Measurements from ENCODE around the gene FARP2.
"Not testable (repeated sequence)": the region's sequence is repeated elsewhere in the genome, so short reads cannot be mapped to it uniquely, and the experiment has no call there.

FARP2 gene

GRCh38 chr2:241506793-241507429 is 150.8 kb downstream of the FARP2 start:
- DNase-seq, result no peak

GRCh38 chr2:241507430-241508239 is 151.6 kb downstream of the FARP2 start:
- no peak for DNase-seq

- DNase-seq, result peak; percentile 72
These were observed 152.4 kb downstream of the FARP2 start, which contains the start of gene STK25 for GRCh38 chr2:241508240-241509154. STK25 (minus strand) TSS chr2:241508584; CDS start chr2:241508035, 549 bp downstream.

- no peak for DNase-seq
These were observed 153.2 kb downstream of the FARP2 start for GRCh38 chr2:241509155-241509784.

- no peak for DNase-seq
These were observed 155.1 kb downstream of the FARP2 start for GRCh38 chr2:241511091-241511741.

- no peak for DNase-seq
These were observed 158.5 kb downstream of the FARP2 start for GRCh38 chr2:241514553-241514952.

GRCh38 chr2:241514986-241515737 is 159.1 kb downstream of the FARP2 start:
- DNase-seq, result no peak

- DNase-seq, result no peak
These were observed 160.5 kb downstream of the FARP2 start for GRCh38 chr2:241516520-241516965.

- DNase-seq, result no peak
These were observed 161.2 kb downstream of the FARP2 start for GRCh38 chr2:241517297-241517696.

- DNase-seq, result no peak
These were observed 163.6 kb downstream of the FARP2 start for GRCh38 chr2:241519669-241520068.

- no peak for DNase-seq
These were observed 166.4 kb downstream of the FARP2 start for GRCh38 chr2:241522477-241522876.

- not testable (repeated sequence) for DNase-seq
These were observed 170.0 kb downstream of the FARP2 start for GRCh38 chr2:241525818-241526780.

- no peak for DNase-seq
These were observed 174.5 kb downstream of the FARP2 start for GRCh38 chr2:241530571-241530970.

GRCh38 chr2:241531161-241531722 is 175.2 kb downstream of the FARP2 start:
- DNase-seq, result no peak

- DNase-seq, result no peak
These were observed 176.1 kb downstream of the FARP2 start for GRCh38 chr2:241532168-241532567.

GRCh38 chr2:241532733-241533601 is 176.9 kb downstream of the FARP2 start:
- no peak for DNase-seq

GRCh38 chr2:241534293-241534692 is 178.2 kb downstream of the FARP2 start:
- no peak for DNase-seq

- no peak for DNase-seq
These were observed 178.8 kb downstream of the FARP2 start for GRCh38 chr2:241534701-241535375.
